ENCODE results near the gene SYS1. TPM values are rescaled to one million over a fixed set of nuclear protein-coding genes. Genes with fewer than 3 reads are reported as not detected.
A peak's percentile ranks its signal among the peaks of the same experiment; 100 is the strongest.

SYS1 gene
- total RNA-seq, 4 donors from 2014 or later = 29.3 to 55.3 (median 34.7) TPM

GRCh38 chr20:45323731-45324130 is 39.2 kb upstream of the SYS1 start:
- peak overlapping the region in 1 of 4 donors; percentile 6 for H3K27ac ChIP-seq
- ATAC-seq = no peak
- no peak for TF ChIP-seq CTCF (IDR thresholded peaks at IDR 0.05)
- no peak for TF ChIP-seq POLR2A (IDR thresholded peaks at IDR 0.05)
- no peak for TF ChIP-seq POLR2AphosphoS5 (IDR thresholded peaks at IDR 0.05)
- TF ChIP-seq EP300 (IDR thresholded peaks at IDR 0.05) = no peak

GRCh38 chr20:45325371-45325770 is 37.6 kb upstream of the SYS1 start:
- no peak overlapping the region for H3K27ac ChIP-seq
- TF ChIP-seq POLR2AphosphoS5 (IDR thresholded peaks at IDR 0.05) = no peak
- no peak for TF ChIP-seq CTCF (IDR thresholded peaks at IDR 0.05)
- 35 to 57% methylated on average over 2 of the region's 6 CpGs for WGBS, 2 donors (ENCODE audit: low coverage in 1 of 2)
- no peak overlapping the region for H3K4me3 ChIP-seq
- no peaks in the 10 kb centered on the region for H3K4me1 ChIP-seq
- no peaks in the 10 kb centered on the region for H3K27me3 ChIP-seq
- ATAC-seq = no peak
- H3K9me3 ChIP-seq = no peaks in the 10 kb centered on the region
- peaks cover 0 to 58% of the 10 kb centered on the region in 2 donors for H3K36me3 ChIP-seq

More at GRCh38 chr20:45323731-45324130, 39.2 kb upstream of the SYS1 start:
- no peaks in the 10 kb centered on the region for H3K9me3 ChIP-seq
- no peak overlapping the region for H3K4me3 ChIP-seq
- H3K4me1 ChIP-seq = peaks cover 0 to 3% (median 0%) of the 10 kb centered on the region in 3 donors
- H3K36me3 ChIP-seq = peaks cover 0 to 42% of the 10 kb centered on the region in 2 donors
- H3K27me3 ChIP-seq = no peaks in the 10 kb centered on the region

- H3K4me1 ChIP-seq = no peaks in the 10 kb centered on the region
- peaks cover 0 to 87% of the 10 kb centered on the region in 2 donors for H3K36me3 ChIP-seq
- no peaks in the 10 kb centered on the region for H3K27me3 ChIP-seq
- no peak for TF ChIP-seq CTCF (IDR thresholded peaks at IDR 0.05)
- TF ChIP-seq POLR2A (IDR thresholded peaks at IDR 0.05) = no peak
- no peak for TF ChIP-seq POLR2AphosphoS5 (IDR thresholded peaks at IDR 0.05)
- no peak for TF ChIP-seq EP300 (IDR thresholded peaks at IDR 0.05)
- no peak overlapping the region for H3K4me3 ChIP-seq
- WGBS, 2 donors (ENCODE audit: low coverage in 1 of 2) = 83% methylated on average over 4 of the region's 4 CpGs; no CpG with 5 or more reads in 1 of the 2 donors
- peak overlapping the region in 1 of 4 donors; percentile 4 for H3K27ac ChIP-seq
- no peaks in the 10 kb centered on the region for H3K9me3 ChIP-seq
- no peak for ATAC-seq
Observed at GRCh38 chr20:45328451-45328850, 34.5 kb upstream of the SYS1 start.

GRCh38 chr20:45329497-45330319 is 33.2 kb upstream of the SYS1 start:
- Histone ChIP-seq H3K9me3 (no peaks in the 10 kb centered on the region), H3K36me3 (peaks cover 0 to 91% of the 10 kb centered on the region in 2 donors), H3K4me3 (no peak overlapping the region), H3K27ac (peak overlapping the region in 1 of 4 donors; percentile 0), H3K4me1 (no peaks in the 10 kb centered on the region), H3K27me3 (no peaks in the 10 kb centered on the region)
- 76 to 88% methylated on average over 2 of the region's 7 CpGs for whole genome bisulfite sequencing, 2 donors (ENCODE audit: low coverage in 1 of 2)
- no peak for ATAC-seq
- TF ChIP-seq POLR2AphosphoS5 (IDR thresholded peaks at IDR 0.05) = no peak
- TF ChIP-seq EP300 (IDR thresholded peaks at IDR 0.05) = no peak
- TF ChIP-seq CTCF (IDR thresholded peaks at IDR 0.05) = no peak
- no peak for TF ChIP-seq POLR2A (IDR thresholded peaks at IDR 0.05)

- H3K27me3 ChIP-seq = no peaks in the 10 kb centered on the region
- no peaks in the 10 kb centered on the region for H3K4me1 ChIP-seq
- no peak for ATAC-seq
- TF ChIP-seq EP300 (IDR thresholded peaks at IDR 0.05) (no peak), POLR2AphosphoS5 (IDR thresholded peaks at IDR 0.05) (no peak), POLR2A (IDR thresholded peaks at IDR 0.05) (no peak), CTCF (IDR thresholded peaks at IDR 0.05) (no peak)
- peaks cover 0 to 91% of the 10 kb centered on the region in 2 donors for H3K36me3 ChIP-seq
- no peak overlapping the region for H3K4me3 ChIP-seq
- no peaks in the 10 kb centered on the region for H3K9me3 ChIP-seq
- 100% methylated on average over 1 of the region's 3 CpGs; no CpG with 5 or more reads in 1 of the 2 donors for WGBS, 2 donors (ENCODE audit: low coverage in 1 of 2)
- H3K27ac ChIP-seq = peak overlapping the region in 1 of 4 donors; percentile 0
Observed at GRCh38 chr20:45330476-45330875, 32.5 kb upstream of the SYS1 start.
